ENCODE data around the gene LTO1. TPM values are rescaled to one million over a fixed set of nuclear protein-coding genes. Genes with fewer than 3 reads are reported as not detected.
"Not testable (repeated sequence)": the region's sequence is repeated elsewhere in the genome, so short reads cannot be mapped to it uniquely, and the experiment has no call there.

Gene LTO1
- total RNA-seq, 1 experiment from 2014 or later, result 37.5 TPM

- Histone ChIP-seq H3K9ac (ENCODE audit: low read length) (no peak overlapping the region), H2AFZ (ENCODE audit: low read length) (no peak overlapping the region), H3K9me2 (replicated peaks; ENCODE audit: low read length) (no peaks in the 10 kb centered on the region), H3K27ac (ENCODE audit: low read length) (no peak overlapping the region), H3K4me2 (ENCODE audit: low read length) (no peak overlapping the region), H3K36me3 (ENCODE audit: low read depth, low read length) (no peaks in the 10 kb centered on the region), H3F3A (ENCODE audit: low read length, unreplicated experiment) (no peaks in the 10 kb centered on the region), H4K20me1 (ENCODE audit: low read length) (no peaks in the 10 kb centered on the region), H3K4me3 (ENCODE audit: low read length) (no peak overlapping the region), H3K79me2 (ENCODE audit: low read length) (no peaks in the 10 kb centered on the region), H3K27me3 (ENCODE audit: low read length) (no peaks in the 10 kb centered on the region), H3K9me3 (ENCODE audit: low read length) (no peaks in the 10 kb centered on the region), H3K4me1 (ENCODE audit: insufficient read depth, low read length) (peaks cover 14% of the 10 kb centered on the region)
- ChIA-PET CTCF (no interaction called here), POLR2A (ENCODE audit: unreplicated experiment) (interaction anchor here (0.6 kb wide), 1 partner anchor 25 kb away, joined by 3 read pairs; no protein-coding TSS in a partner anchor)
- no peak for ATAC-seq
- no peak for DNase-seq
- no TSS peak for BruUV-seq (replicated peaks)
- intact Hi-C loops (cut with micrococcal nuclease), result no loop called here
- TF ChIP-seq CTCF (conservative IDR thresholded peaks at IDR 0.05; ENCODE audit: low read depth, low read length), result no peak
- no peak for TF ChIP-seq EZH2 (IDR thresholded peaks at IDR 0.05; ENCODE audit: low read length, unreplicated experiment)
- no peak for TF ChIP-seq EZH2phosphoT487 (IDR thresholded peaks at IDR 0.05; ENCODE audit: borderline replicate concordance, low read length)
Measured at GRCh38 chr11:69691463-69691862, 16.3 kb upstream of the LTO1 start.

- Histone ChIP-seq H3K27ac (ENCODE audit: low read length) (no peak overlapping the region), H3K9me3 (ENCODE audit: low read length) (no peaks in the 10 kb centered on the region), H3K4me1 (ENCODE audit: insufficient read depth, low read length) (peaks cover 13% of the 10 kb centered on the region), H3K79me2 (ENCODE audit: low read length) (no peaks in the 10 kb centered on the region), H3K27me3 (ENCODE audit: low read length) (no peaks in the 10 kb centered on the region), H4K20me1 (ENCODE audit: low read length) (no peaks in the 10 kb centered on the region), H3K36me3 (ENCODE audit: low read depth, low read length) (no peaks in the 10 kb centered on the region), H2AFZ (ENCODE audit: low read length) (no peak overlapping the region), H3K9ac (ENCODE audit: low read length) (no peak overlapping the region), H3K9me2 (replicated peaks; ENCODE audit: low read length) (no peaks in the 10 kb centered on the region), H3K4me2 (ENCODE audit: low read length) (no peak overlapping the region), H3F3A (ENCODE audit: low read length, unreplicated experiment) (no peaks in the 10 kb centered on the region), H3K4me3 (ENCODE audit: low read length) (no peak overlapping the region)
- POLR2A ChIA-PET (ENCODE audit: unreplicated experiment), result no interaction called here
- intact Hi-C loops (cut with micrococcal nuclease), result loop anchor here (5.0 kb wide), 1 partner anchor 108 kb away; no protein-coding TSS in a partner anchor
- no peak for DNase-seq
- no peak for TF ChIP-seq CTCF (conservative IDR thresholded peaks at IDR 0.05; ENCODE audit: low read depth, low read length)
- no peak for TF ChIP-seq EZH2phosphoT487 (IDR thresholded peaks at IDR 0.05; ENCODE audit: borderline replicate concordance, low read length)
- no peak for TF ChIP-seq EZH2 (IDR thresholded peaks at IDR 0.05; ENCODE audit: low read length, unreplicated experiment)
- CTCF ChIA-PET, result no interaction called here
- ATAC-seq, result no peak
- BruUV-seq (replicated peaks), result no TSS peak
Measured at GRCh38 chr11:69689484-69690319, 14.5 kb upstream of the LTO1 start.

GRCh38 chr11:69687969-69688771, 13.0 kb upstream of the LTO1 start:
- H3K9me3 ChIP-seq (ENCODE audit: low read length); H4K20me1 ChIP-seq (ENCODE audit: low read length); H3K4me2 ChIP-seq (ENCODE audit: low read length); H3K9me2 ChIP-seq (replicated peaks; ENCODE audit: low read length); H3K9ac ChIP-seq (ENCODE audit: low read length); H2AFZ ChIP-seq (ENCODE audit: low read length); H3F3A ChIP-seq (ENCODE audit: low read length, unreplicated experiment); BruUV-seq (replicated peaks); H3K27ac ChIP-seq (ENCODE audit: low read length); H3K4me3 ChIP-seq (ENCODE audit: low read length); H3K79me2 ChIP-seq (ENCODE audit: low read length); H3K27me3 ChIP-seq (ENCODE audit: low read length); H3K36me3 ChIP-seq (ENCODE audit: low read depth, low read length); POLR2A ChIA-PET (ENCODE audit: unreplicated experiment): not testable (repeated sequence)
- peaks cover 13% of the 10 kb centered on the region for H3K4me1 ChIP-seq (ENCODE audit: insufficient read depth, low read length)
- CTCF ChIA-PET, result interaction anchor here (0.7 kb wide), 1 partner anchor 780 kb away, joined by 3 read pairs; no protein-coding TSS in a partner anchor
- peak; percentile 15; the same call in 1 of the 2 replicates for ATAC-seq
- peak; percentile 63 for DNase-seq
- intact Hi-C loops (cut with micrococcal nuclease), result loop anchor here (5.0 kb wide), 1 partner anchor 109 kb away; no protein-coding TSS in a partner anchor

Data from PC-3 (cell line).